HG03196 (cell line): ENCODE measurements around the gene COL16A1.

Experiments
- ATAC-seq: cut with Tn5 transposase; IDR thresholded peaks from one replicate; pipeline ENCODE4 v1.9.1; 2021; ENCODE audit not compliant: unreplicated experiment

Gene COL16A1

DNA sequence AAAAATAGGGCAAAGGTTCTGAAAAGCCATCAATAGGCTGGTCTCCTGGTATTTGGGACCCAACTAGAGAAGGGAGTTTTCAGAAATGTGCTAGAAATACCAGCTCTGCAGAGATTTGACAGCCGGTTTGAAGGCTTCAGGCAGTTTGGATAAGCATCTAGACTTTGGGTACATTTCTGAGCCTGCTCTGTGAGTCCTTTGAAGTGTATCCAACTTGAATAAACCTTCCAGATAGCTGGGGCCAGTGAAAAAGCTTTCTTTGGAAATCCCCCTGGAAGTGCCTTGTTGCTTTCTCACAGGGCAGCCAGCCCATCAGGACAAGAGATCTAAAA is 52.8 kb downstream of the COL16A1 start:
- no peak for ATAC-seq

DNA sequence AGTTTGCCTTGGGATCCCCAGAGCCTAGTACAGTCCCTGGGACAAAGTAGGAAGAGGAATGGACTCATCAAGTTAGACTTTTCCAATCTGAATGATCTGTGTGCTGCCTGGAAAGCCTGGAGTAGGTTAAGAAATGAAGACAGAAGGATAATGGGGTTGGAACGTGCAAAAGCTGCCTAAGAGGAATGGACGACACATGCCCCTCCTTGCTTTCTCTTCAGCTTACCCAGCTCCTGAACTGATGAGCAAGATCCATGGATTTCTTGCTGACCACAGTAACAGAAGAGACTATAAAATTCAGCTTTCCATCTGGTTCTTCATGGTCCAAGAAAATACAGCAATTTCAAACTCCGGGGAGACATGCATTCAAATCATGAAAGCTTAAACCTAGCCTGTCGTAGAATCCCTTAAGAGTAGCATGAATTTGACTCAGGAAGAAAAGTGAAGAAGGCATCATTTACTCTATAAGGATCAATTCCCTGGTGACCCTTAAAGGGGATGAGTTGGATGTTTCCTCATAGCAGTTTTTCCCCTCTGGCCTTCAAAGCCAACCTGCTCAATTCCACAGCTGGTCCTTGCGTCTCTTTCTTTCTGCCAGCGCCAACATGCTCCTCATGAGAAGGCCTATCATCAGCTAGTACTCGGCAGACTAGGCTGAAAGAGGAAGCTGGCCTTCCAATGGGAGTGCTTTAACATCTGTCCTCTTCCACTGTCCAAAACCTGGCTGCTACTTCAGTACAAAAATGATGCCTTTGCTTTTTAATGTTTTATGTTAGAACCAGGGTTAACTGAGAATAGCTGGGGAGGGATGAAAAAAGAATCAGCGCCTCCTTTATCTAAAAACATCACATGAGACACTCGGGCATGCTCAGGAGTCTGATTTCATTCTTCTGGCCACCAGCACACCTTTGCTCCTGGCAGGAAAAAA is 53.4 kb downstream of the COL16A1 start:
- no peak for ATAC-seq

DNA sequence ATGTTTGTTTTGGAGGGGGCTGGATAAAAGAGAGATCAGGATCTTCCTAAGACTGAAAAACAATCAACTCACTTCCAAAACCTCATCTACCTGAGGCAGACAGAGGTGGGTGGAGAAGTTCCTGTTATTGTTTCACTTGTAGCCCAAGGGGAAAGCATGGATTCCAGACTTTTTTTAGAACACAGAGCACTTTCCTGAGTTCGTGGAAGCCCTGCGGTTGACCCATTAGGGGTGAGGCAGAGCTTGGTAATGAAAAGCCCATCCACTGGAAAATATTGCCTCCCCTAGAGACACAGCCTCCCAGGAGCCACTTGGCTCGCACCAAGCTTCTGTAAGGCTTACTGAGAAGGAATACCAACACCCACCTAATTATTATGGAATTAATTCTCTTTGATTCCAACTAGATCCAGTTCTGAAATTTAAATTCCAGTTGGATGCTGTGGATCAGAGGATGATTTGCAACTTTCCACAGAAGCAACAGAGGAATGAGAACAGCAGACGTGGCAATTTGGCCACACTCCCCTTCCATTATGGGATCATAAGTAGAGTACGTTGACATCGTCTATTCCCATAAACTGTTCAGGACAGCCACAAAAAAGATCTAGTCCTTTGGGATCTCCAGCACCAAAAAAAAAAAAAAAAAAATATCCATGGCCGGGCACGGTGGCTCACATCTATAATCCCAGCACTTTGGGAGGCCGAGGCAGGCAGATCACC is 55.0 kb downstream of the COL16A1 start:
- no peak for ATAC-seq

DNA sequence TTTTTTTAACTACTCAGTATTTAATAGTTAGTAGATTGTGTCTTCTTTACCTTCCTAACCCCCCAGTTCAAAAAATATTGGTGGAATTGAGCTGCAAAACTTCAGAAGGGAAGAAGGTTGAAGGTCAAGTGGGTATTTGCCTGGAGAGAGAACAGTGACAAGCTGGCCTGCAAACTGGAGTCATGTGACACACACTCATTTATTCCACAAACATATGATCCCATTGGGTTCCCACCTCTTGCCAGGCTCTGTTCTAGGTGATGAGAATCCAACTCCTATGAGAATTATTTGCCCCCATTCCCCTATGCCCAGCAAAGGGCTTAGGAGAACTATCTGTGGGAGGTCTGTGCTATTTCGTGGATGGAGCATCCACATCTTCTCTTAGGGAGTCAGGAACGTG is 55.6 kb downstream of the COL16A1 start:
- ATAC-seq = no peak

DNA sequence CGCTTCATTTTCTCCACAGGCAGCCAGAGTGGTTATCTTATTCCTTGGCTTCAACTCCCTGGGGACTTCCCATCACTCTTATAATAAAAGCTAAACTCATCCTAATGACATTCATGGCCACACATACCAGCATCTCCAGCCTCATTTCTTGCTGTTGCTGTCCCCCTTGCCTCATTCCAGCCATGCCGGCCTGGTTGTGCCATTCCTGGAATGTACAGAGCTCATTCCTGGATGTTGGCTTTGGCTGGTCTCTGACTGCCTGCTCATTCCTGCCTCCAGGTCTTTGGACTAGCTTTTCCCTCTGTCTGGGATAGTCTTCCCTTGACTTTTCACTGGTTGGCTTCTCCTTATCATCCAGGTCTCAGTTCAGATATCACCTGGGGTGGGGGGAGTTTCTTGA is 56.7 kb downstream of the COL16A1 start:
- no peak for ATAC-seq

DNA sequence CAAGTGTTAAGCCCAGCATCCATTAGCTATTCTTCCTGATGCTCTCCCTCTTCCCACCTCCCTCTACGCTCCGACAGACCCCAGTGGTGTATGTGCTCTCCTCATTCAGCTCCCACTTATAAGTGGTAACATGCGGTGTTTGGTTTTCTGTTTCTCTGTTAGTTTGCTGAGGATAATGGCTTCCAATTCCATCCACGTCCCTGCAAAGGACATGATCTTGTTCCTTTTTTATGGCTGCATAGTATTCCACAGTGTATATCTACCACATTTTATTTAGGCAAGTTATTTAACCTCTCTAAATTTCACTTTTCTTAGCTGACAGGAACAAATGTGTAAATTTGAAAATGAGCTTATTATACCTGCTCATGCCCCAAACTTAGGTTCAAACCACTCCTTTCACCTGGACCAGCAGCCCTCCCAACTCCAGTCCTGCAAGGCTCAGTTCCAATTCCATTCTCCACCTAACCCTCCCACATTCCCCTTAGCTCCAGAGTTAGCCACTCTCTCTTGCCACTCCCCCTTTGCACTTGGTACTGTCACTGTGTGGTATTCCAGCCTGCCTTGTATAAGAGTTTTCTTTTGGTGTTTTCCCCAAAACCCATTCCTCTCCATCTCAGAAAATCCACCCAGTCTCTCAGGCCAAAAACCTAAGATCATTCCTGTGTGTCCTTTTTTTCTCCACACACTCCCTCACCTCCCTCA is 57.4 kb downstream of the COL16A1 start:
- no peak for ATAC-seq

DNA sequence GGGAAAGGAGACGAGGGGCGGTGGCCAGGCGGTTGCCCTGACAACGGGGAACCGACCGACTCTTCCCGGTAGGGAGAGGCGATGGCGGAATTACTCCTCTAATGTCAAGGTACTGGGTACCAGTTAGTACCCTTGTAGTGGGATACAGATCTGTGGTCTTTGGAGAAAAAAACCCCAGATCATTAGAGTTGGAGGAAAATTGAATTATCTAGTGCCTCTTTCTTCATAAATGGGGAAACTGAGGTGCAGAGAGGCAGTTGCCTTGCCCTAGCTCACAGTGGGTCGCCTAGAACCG is 58.6 kb downstream of the COL16A1 start:
- ATAC-seq = no peak

DNA sequence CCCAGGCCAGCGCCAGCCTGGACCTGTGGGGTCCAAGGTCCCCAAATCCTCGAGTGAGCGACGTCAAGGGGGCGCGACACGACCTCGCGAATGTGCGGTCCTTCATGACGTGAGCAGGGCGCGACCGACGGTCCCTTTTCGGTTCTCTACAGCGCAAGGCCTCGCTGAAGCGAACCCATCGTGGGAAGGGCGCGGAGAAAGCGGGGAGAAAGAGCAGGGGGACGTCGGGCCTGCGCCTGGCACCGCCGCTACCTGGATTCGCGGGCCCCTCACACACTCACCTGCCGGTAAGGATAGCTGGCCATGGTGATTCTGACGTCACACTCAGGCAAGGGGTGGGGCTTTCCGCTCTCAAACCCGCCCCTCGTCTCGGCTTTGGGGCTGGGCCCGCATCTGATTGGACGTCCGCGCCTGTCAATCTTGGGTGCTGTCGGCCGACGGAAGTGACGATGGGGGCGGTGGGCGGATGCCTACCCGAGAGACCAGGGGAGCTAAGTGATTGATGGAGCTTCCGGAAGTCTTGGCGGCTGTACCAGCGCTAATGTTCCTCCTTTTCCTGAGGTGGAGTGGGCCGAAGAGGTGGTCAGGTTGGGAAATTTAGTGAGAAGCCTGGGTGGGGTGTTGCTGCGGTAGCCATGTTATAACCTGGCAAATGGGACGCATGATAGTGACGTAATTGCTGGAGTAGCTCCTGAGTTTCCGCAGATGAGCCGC is 59.1 kb downstream of the COL16A1 start, which contains the start of gene PEF1:
PEF1 (minus strand) TSS at position 317 of the 714 bp plus-strand sequence; CDS start at position 305, 12 bp downstream.
- peak; percentile 88 for ATAC-seq

DNA sequence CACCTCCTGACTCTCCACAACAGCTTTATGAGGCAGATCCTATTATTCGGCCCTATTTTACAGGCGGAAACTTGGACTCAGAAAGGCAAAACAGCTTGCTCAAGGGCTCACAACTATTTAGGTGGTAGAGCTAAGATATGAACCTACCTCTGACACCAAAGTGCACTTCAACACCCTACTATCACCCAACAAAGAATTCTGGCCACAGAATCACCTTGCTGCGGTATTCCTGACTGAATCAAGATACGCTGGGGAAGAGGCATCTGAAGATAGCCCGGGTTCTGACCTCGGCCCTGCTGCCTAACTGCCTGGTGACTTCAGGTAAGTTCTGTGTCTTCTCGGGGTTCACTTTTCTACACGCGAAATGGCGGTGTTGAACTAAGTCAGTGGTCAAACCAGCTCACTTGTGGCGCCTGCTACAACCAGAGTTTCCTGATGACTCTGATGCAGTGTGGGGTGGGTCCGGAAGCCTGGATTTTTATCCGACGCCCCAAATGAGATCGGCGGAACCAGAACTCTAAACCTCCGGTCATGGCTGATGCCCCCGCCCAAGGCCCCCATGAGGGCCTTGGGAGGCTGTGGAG is 59.7 kb downstream of the COL16A1 start:
- ATAC-seq = no peak

DNA sequence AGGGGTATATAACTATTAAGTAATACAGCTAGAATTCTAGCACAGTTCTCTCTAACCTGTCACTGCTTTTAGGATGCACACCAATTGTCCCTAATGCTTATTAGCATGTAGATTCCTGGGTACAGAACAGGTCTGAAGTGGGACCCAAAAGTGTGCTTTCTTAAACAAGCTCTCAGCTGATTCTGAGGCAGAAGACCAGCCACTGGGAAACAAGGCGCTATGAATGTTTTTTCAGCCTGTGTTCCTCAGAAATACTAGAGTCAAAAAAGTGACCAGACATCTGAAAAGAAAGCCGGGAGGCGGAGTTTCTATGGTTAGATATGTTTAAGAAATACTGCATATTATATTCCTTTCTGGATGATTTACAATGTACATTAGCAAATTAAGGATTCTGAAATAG is 60.9 kb downstream of the COL16A1 start:
- no peak for ATAC-seq

DNA sequence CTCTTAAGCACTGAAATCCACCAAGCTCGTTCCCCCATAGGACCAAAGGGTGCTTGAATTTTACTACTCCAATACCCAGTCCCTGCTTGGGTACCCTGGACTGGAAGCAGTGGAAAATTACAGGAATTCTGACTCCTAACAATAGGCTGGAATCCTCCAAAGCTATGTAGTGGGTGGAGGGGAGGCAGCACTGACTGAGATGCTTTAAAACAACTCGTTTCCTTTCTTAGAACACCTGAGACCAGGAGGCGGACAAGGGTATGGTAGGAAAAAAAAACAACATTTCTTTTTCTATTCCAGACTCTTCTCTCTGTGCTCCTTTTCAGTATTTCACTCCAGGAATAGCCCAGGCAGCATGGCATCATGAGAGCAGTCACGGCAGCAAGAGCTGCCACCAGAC is 61.5 kb downstream of the COL16A1 start:
- ATAC-seq = no peak

DNA sequence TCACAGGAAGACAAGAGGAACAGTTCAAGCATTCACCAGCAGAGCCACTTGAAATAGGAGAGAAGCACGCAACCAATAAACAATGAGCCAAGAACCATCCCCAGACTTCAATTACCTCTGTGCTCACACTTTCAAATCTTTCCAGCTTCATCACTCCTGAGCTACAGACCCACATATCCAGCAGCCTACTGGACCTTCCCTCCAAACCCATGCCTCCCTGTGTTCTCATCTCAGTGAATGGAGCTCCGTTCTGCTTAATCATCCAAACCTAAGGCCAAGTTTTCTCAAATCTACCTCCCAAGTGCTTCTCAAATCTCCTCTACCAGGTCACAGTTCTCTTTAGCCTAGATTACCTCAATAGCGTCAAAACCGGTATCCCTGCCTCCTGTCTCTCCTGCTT is 62.9 kb downstream of the COL16A1 start:
- ATAC-seq = no peak

DNA sequence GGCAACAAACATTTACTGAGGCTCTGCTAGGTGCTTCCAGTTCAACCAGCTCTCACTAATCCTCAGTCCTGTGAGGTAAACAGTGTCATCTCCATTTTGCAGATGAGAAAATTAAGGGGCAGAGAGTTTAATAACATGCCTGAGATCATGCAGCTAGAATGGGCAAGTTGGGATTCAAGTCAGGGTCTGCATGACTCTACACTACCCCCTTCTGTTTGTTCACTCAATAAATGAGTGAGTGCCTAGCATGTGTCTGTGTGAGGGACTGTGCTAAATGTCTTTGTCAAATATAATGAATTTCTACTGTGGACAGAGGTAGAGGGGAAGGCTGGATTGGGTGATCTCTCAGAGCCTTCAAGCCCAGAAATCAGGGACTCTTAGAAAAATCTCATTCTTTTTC is 63.6 kb downstream of the COL16A1 start:
- ATAC-seq = no peak

DNA sequence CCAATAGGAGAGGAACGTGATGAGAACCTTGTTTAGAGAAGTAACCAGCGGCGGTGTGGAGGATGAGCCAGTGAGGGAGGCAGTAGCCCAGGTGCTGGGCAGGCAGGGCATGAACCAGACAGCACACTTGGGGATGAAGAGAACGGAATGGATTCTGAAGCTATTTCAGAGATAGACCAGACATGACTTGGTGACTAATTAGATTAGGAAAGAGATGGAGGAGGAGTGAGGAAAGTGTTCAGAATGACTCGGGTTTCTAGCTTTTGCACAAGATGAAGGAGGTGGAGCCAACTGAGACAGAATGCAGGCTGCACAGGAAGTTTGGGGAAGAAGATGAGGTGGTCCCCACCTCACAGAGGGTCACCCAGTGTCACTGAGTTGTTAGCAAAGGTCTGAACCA is 64.3 kb downstream of the COL16A1 start:
- ATAC-seq = no peak

DNA sequence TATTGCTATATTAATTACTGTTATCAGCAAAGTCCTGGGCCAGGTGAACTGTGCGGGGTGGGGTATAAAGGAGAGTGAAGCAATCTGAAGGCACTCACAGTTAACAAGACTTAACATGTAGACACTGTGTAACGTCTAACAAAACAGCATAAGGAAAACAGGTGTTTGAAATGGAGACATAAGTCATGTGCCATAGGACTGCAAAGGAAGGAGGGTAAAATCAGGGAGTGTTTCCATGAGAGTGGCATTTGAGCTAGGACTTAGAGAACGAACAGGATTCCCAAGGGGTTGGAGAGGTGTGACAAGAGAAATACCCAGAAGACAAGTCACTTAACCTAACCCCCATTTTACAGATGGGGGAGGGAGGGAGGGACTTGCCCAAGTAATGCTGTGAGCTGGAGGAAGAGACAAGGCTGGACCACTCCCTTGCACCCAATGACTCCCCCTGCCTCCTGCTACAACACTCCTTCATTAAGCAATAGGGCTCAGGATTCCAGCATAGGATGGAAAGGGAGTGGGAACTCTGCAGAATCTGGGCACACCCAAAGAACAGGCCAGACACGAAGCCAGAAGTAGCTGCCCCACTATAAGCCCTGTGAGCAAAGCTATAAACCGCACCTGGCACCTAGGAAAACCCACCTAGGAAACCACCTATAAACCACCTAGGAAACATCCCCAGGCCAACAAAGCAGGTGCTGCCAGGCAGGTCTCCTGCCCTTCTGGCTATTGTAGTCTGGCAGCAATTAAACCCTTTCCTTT is 65.7 kb downstream of the COL16A1 start:
- ATAC-seq = no peak

DNA sequence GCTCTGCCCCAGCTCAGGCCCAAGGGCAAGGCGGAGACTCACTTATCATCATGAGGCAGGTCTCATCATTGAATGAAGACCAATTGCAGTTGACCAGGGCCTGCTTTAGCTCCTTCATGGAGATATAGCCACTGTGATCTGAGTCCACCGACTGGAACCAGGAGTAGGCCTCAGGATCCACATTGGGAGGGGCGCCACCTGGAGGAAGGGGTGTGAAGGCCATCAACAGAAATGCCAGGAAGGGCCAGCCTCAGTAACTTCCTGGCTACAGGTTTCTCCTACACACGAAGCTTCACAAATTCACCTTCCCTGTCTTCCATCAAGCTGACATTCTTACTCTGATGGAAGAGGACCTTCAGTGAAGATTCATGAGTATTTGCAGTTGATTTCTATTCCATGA is 70.7 kb downstream of the COL16A1 start:
- ATAC-seq = no peak

DNA sequence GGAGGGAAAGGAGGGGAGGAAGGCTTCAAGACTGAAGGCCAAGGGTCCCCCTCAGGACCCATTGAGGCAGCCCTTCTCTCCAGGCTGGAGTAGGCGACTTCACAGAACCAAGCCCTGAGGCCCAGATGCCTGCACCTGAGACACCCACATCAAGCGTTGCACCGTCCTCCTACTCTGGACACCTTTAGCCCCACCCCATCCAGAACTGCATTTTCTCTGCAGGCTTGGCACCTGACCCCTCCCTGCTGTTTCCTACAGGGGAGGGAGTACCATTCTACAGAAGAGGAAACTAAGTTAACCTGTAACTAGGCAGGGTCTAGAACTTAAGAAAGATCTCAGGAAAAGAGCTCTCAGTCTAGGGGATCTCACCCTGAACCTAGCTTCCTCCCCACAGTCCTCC is 71.2 kb downstream of the COL16A1 start:
- ATAC-seq = no peak

DNA sequence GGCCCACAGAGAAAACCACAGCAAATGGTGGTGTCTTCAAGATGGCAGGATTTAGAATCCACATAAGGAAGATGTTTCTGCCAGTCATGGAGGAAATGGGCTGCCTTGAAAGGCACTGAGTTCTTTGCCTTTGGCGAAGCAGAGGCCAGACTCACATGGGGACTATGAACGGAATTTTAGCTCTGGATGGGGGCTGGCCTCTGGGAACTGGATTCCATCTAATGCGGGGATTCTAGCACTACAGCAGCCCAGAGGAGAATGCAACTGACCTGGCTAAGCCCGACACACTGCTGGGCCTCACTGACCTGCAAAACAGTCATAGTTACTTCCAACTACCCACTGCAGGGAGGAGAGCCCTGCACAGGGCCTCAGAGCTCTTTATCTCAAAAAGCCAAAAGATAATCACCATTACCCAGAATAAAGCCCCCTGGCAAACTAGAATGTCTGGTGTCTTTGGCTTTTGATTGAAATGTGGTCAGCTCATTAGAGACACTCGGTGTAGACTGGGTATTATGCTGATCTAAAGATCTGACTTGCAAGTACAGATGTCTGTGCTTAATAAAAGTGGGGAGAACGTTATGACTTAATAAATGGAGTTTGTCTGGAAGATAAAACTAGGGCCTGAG is 74.8 kb downstream of the COL16A1 start:
- no peak for ATAC-seq

DNA sequence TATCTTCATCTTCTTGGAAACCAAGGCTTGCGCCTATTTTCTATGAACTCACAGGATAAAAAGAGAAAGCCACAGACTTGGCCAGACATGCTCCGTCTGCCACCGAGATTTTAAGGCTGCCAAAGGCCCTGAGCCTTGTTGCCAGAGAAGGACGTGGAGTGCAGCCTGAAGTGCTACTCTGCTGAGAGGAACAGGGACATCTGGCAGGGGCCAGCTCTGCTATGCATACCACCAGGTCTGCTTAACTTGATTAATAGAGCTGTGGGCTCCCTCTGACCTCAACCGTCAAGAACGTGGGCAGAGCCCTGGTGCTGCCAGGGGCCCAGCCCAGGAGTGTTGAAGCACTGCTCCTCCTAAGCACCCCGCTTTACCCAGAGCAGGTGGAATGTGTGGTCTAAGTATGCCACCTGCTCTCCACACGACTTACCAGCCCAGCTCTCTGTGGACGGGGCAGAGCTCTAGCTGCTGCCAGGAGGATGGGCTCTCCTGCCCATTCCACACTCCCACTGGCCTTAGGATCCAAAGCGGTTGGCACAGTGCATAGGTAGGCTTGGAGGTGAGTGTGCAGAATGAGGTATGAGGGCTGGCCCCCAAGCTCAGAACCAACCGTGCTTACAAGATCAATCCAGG is 75.8 kb downstream of the COL16A1 start:
- ATAC-seq = no peak
